SK-N-SH (cell line): ENCODE results near the gene C11orf68. TPM values are rescaled to one million over a fixed set of nuclear protein-coding genes. Genes with fewer than 3 reads are reported as not detected.

Source experiments
- CTCF ChIA-PET: fragments of 300-600, 350-600 bp; formaldehyde crosslinking; extraction: SDS; loops from one replicate; lab custom pipeline; 2021; lab: Yijun Ruan, JAX
- POLR2A ChIA-PET: fragments of 350-600 bp; sonication (Branson Sonifier 250); formaldehyde crosslinking; extraction: SDS; loops from one replicate; lab custom pipeline; 2020; ENCODE audit warnings: antibody characterized with exemption, inconsistent platforms; lab: Yijun Ruan, JAX
- DNase-seq: peaks from one replicate; pipeline ENCODE4 v3.0.0; 2012
- H2AFZ ChIP-seq: fragments of 200-600 bp; sonication (generic); 2 replicates; pipeline ENCODE4 v1.8.1; 2016; ENCODE audit warnings: antibody characterized with exemption, mild to moderate bottlenecking, low read depth
- H3F3A ChIP-seq: fragments of 200-600 bp; sonication (generic); replicated peaks from 2 replicates; pipeline ENCODE3; 2016; ENCODE audit warnings: antibody characterized with exemption, mild to moderate bottlenecking; ENCODE audit not compliant: insufficient read depth
- H3K27ac ChIP-seq, 2 experiments: fragments of 200-500 bp in 1 of 2; fragments of 200-600 bp in 1 of 2; sonication (Bioruptor generic) in 1 of 2; sonication (generic), shearing (Covaris generic) in 1 of 2; 2 replicates each; pipeline versions ENCODE4 v1.5.1 to v1.6.1; 2014 to 2016; ENCODE audit warnings: low read depth in 2 of 2, inconsistent platforms in 1 of 2, low read length in 1 of 2, mild to moderate bottlenecking in 1 of 2, mixed read lengths in 1 of 2
- H3K27me3 ChIP-seq: fragments of 200-600 bp; sonication (generic), shearing (Covaris generic); 2 replicates; pipeline ENCODE4 v1.6.1; 2016; ENCODE audit warnings: mixed run types; ENCODE audit not compliant: insufficient read depth
- H3K36me3 ChIP-seq, 2 experiments: fragments of 200-500 bp in 1 of 2; fragments of 200-600 bp in 1 of 2; sonication (Bioruptor generic) in 1 of 2; sonication (generic) in 1 of 2; replicated peaks in 1 of 2; 2 replicates each; pipeline versions ENCODE3 to v1.5.1; 2014 to 2016; ENCODE audit warnings: low read length in 1 of 2, mild to moderate bottlenecking in 1 of 2; ENCODE audit not compliant: insufficient read depth in 2 of 2, control insufficient read depth in 1 of 2
- H3K4me1 ChIP-seq, 2 experiments: fragments of 200-500 bp in 1 of 2; fragments of 200-600 bp in 1 of 2; sonication (Bioruptor generic) in 1 of 2; sonication (generic), shearing (Covaris generic) in 1 of 2; 2 replicates each; pipeline versions ENCODE4 v1.5.1 to v1.6.1; 2014 to 2016; ENCODE audit warnings: low read depth in 1 of 2, low read length in 1 of 2, mixed run types in 1 of 2; ENCODE audit not compliant: insufficient read depth in 2 of 2, control insufficient read depth in 1 of 2
- H3K4me2 ChIP-seq: fragments of 200-600 bp; sonication (generic), shearing (Covaris generic); 2 replicates; pipeline ENCODE4 v1.6.1; 2017; ENCODE audit warnings: mixed run types
- H3K4me3 ChIP-seq, 2 experiments: fragments of 200-500 bp in 1 of 2; fragments of 200-600 bp in 1 of 2; sonication (Bioruptor generic) in 1 of 2; sonication (generic), shearing (Covaris generic) in 1 of 2; 2 replicates each; pipeline versions ENCODE4 v1.5.1 to v1.8.1; 2014 to 2016; ENCODE audit warnings: low read depth in 2 of 2, inconsistent platforms in 1 of 2, low read length in 1 of 2, mild to moderate bottlenecking in 1 of 2, mixed read lengths in 1 of 2, moderate library complexity in 1 of 2
- H3K79me2 ChIP-seq: fragments of 200-600 bp; sonication (generic); 2 replicates; pipeline ENCODE4 v1.8.1; 2017; ENCODE audit warnings: mild to moderate bottlenecking; ENCODE audit not compliant: insufficient read depth
- H3K9ac ChIP-seq: fragments of 200-600 bp; sonication (generic); 2 replicates; pipeline ENCODE4 v1.6.1; 2017; ENCODE audit warnings: mixed run types
- H3K9me2 ChIP-seq: fragments of 200-600 bp; sonication (generic); 2 replicates; pipeline ENCODE4 v1.6.1; 2017; ENCODE audit warnings: mixed run types
- H3K9me3 ChIP-seq: fragments of 200-600 bp; sonication (generic); 2 replicates; pipeline ENCODE4 v1.6.1; 2017; ENCODE audit warnings: mixed run types, mild to moderate bottlenecking, moderate library complexity
- H4K20me1 ChIP-seq: fragments of 200-600 bp; sonication (generic); 2 replicates; pipeline ENCODE4 v1.6.1; 2017; ENCODE audit warnings: mild to moderate bottlenecking, mixed run types; ENCODE audit not compliant: insufficient read depth
- CHD2 ChIP-seq: fragments of 150-350 bp; IDR thresholded peaks from 2 replicates; pipeline ENCODE4 v1.6.1; 2018; ENCODE audit warnings: low read length; ENCODE audit not compliant: partially characterized antibody
- ELF1 ChIP-seq: IDR thresholded peaks from 2 replicates; pipeline ENCODE4 v1.4.0; 2012
- EZH2phosphoT487 ChIP-seq: fragments of 200-600 bp; sonication (generic); IDR thresholded peaks from 2 replicates; pipeline ENCODE4 v1.6.1; 2017; ENCODE audit warnings: low read depth, mixed run types, mild to moderate bottlenecking, antibody characterized with exemption, moderate library complexity, borderline replicate concordance
- FOSL2 ChIP-seq: IDR thresholded peaks from 2 replicates; pipeline ENCODE4 v1.4.0; 2012; ENCODE audit warnings: low read depth, mild to moderate bottlenecking, moderate library complexity, borderline replicate concordance
- FOXJ3 ChIP-seq: sonication (generic); formaldehyde crosslinking; IDR thresholded peaks from 2 replicates; pipeline ENCODE4 v1.5.1; 2020; ENCODE audit warnings: mild to moderate bottlenecking, missing genetic modification reagents
- GABPA ChIP-seq: IDR thresholded peaks from 2 replicates; pipeline ENCODE4 v1.4.0; 2012; ENCODE audit warnings: low read depth, mild to moderate bottlenecking
- GATA2 ChIP-seq: sonication (generic); formaldehyde crosslinking; IDR thresholded peaks from 2 replicates; pipeline ENCODE4 v1.5.0; 2020; ENCODE audit warnings: mild to moderate bottlenecking, missing genetic modification reagents
- JUND ChIP-seq: IDR thresholded peaks from 2 replicates; pipeline ENCODE4 v1.4.0; 2012
- MEF2A ChIP-seq: IDR thresholded peaks from 2 replicates; pipeline ENCODE4 v1.4.0; 2012; ENCODE audit warnings: low read depth, borderline replicate concordance
- MXI1 ChIP-seq: IDR thresholded peaks from 2 replicates; pipeline ENCODE4 v1.6.1; 2012; ENCODE audit warnings: mild to moderate bottlenecking, low read depth, low read length, improper control_type of control experiment
- POLR2AphosphoS5 ChIP-seq: IDR thresholded peaks from 2 replicates; pipeline ENCODE4 v1.6.1; 2012; ENCODE audit warnings: low read depth, low read length
- RAD21 ChIP-seq: IDR thresholded peaks from 2 replicates; pipeline ENCODE4 v1.6.1; 2012; ENCODE audit warnings: mild to moderate bottlenecking, low read length
- RFX5 ChIP-seq: IDR thresholded peaks from 2 replicates; pipeline ENCODE4 v1.6.1; 2012; ENCODE audit warnings: mild to moderate bottlenecking, improper control_type of control experiment, low read length
- RXRA ChIP-seq: IDR thresholded peaks from 2 replicates; pipeline ENCODE4 v1.4.0; 2012; ENCODE audit warnings: low read depth, mild to moderate bottlenecking, borderline replicate concordance
- SIN3A ChIP-seq: IDR thresholded peaks from 2 replicates; pipeline ENCODE4 v1.6.1; 2012; ENCODE audit warnings: low read depth, mild to moderate bottlenecking, low read length, moderate library complexity, borderline replicate concordance
- TCF12 ChIP-seq: IDR thresholded peaks from 2 replicates; pipeline ENCODE4 v1.4.0; 2012
- TEAD4 ChIP-seq: IDR thresholded peaks from 2 replicates; pipeline ENCODE4 v1.4.0; 2012; ENCODE audit warnings: mild to moderate bottlenecking, borderline replicate concordance; ENCODE audit not compliant: insufficient read depth
- WGBS: methylation state at CpG from one replicate; pipeline ENCODE4 v1.1.6; 2017; ENCODE audit warnings: low lambda C conversion rate; 5-methylcytosine and 5-hydroxymethylcytosine counted together
- polyA plus RNA-seq, 3 experiments: library from polyadenylated mRNA; depleted of rRNA; stranded (reverse); fragments of >200 nt; gene quantifications; 2 replicates each; pipeline ENCODE4 v1.2.3, GENCODE V29; 2012
- TF ChIP-seq, protein P1 (sequence below): IDR thresholded peaks from 2 replicates; pipeline ENCODE4; 2012
- TF ChIP-seq, protein P2 (sequence below): fragments of 150-350 bp; IDR thresholded peaks from 2 replicates; pipeline ENCODE4 v1.6.1; 2016; ENCODE audit warnings: mild to moderate bottlenecking, low read depth, low read length
- TF ChIP-seq, protein P3 (sequence below): fragments of 150-350 bp; IDR thresholded peaks from 2 replicates; pipeline ENCODE4 v1.6.1; 2017; ENCODE audit warnings: antibody characterized with exemption, low read length, low read depth, borderline replicate concordance
- TF ChIP-seq, protein P4 (sequence below): IDR thresholded peaks from 2 replicates; pipeline ENCODE4 v1.6.1; 2012; ENCODE audit warnings: mild to moderate bottlenecking, low read depth, low read length, moderate library complexity

The C11orf68 gene
- polyA plus RNA-seq, 1 of the 3 experiments (the other 2 are of a cell fraction), result 65.3 TPM

DNA sequence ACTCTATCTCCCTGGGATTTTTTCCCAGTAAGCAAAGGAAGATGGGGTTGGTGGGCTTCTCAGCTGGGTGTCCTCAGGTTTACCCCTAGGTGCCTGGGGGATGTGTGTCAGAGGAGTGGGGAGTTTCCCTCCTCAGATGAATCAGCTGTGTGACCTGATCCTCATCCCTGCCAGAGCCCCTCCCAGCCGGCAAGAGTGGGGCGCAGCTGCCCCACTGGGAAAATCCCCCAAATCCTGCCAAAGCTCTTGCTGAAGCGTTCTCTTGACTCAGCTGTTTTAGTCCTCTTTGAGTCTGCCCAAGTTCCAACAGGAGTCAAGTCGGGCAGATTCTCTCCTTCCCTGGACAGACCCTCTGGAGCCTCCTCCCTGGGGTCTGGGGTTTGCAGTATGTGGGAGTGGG lies 6.0 kb downstream of the C11orf68 start (continued):
- TF ChIP-seq RAD21 (no peak), RFX5 (no peak), CHD2 (no peak), POLR2AphosphoS5 (no peak), FOSL2 (no peak), TCF12 (no peak), FOXJ3 (CRISPR knock-in tag) (no peak), ELF1 (no peak), SIN3A (no peak), GABPA (no peak)
- TF ChIP-seq, protein P1, sequence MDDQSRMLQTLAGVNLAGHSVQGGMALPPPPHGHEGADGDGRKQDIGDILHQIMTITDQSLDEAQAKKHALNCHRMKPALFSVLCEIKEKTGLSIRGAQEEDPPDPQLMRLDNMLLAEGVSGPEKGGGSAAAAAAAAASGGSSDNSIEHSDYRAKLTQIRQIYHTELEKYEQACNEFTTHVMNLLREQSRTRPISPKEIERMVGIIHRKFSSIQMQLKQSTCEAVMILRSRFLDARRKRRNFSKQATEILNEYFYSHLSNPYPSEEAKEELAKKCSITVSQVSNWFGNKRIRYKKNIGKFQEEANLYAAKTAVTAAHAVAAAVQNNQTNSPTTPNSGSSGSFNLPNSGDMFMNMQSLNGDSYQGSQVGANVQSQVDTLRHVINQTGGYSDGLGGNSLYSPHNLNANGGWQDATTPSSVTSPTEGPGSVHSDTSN, result no peak

DNA sequence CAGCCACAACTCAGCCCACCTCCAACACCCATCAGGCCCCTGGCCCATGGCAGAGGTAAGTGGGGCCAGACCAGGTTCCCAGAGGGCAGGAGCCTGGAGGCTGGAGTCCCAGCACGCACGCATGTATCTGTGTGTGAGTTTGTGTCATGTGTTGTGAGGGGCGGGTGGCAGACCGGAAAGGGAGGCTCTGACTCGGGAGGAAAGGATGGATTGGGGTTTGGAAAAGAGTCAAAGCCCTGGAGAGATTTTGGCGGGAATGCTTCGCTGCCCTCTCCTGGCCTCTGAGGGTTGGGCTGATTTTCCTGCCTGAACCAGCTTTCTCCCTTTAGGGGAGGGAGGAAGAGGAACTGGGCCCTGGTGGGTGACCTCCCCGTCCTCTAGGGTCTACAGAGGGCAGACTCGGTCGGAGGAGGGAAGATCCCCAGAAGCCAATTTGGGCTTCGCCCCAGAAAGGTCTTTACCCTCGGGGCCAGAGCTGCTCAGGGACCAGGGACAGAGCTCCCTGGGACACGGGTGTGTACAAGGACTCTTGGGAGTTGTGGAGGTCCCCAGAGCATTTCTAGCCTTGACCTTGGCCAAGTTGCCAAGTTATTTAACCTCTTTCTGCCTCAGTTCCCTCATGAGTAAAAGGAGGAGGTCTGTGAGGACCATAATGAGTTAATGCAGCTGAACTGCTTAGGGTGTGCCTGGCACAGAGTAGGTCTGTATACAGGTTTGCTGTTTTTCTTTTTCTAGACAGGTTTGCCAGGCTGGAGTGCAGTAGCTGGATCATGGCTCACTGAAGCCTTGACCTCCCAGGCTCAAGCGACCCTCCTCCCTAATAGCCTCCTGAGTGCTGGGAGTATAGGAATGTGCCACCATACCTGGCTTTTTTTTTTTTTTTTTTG lies 6.9 kb downstream of the C11orf68 start:
- H3K4me2 ChIP-seq, result peak overlapping the region; percentile 49
- no peaks in the 10 kb centered on the region for H4K20me1 ChIP-seq
- ChIA-PET POLR2A (interaction anchor here (0.8 to 1.7 kb wide), 2 partner anchors 18 to 21 kb away, joined by 3 to 4 read pairs; partner anchors contain the start of gene CCDC85B), CTCF (interaction anchor here (0.9 to 5.6 kb wide), 13 partner anchors 10 to 310 kb away, joined by 3 to 71 read pairs (median 4); partner anchors contain the start of genes CCDC85B, FIBP and FOSL1)
- H3K4me1 ChIP-seq, result peaks cover 12 to 47% of the 10 kb centered on the region in 2 experiments; a peak in 3 of 4 replicates
- H2AFZ ChIP-seq, result no peak overlapping the region
- H3K4me3 ChIP-seq, result no peak overlapping the region
- H3K36me3 ChIP-seq, result no peaks in the 10 kb centered on the region
- peaks cover 25% of the 10 kb centered on the region for H3F3A ChIP-seq
- H3K79me2 ChIP-seq, result peaks cover 38% of the 10 kb centered on the region
- no peaks in the 10 kb centered on the region for H3K27me3 ChIP-seq
- H3K27ac ChIP-seq, result peak overlapping the region in 1 of 2 experiments; percentile 97; a peak in 2 of 4 replicates
- peak; percentile 84 for DNase-seq
- WGBS, result 10% methylated on average over 11 of the region's 14 CpGs
- no peaks in the 10 kb centered on the region for H3K9me2 ChIP-seq
- H3K9me3 ChIP-seq, result no peaks in the 10 kb centered on the region
- H3K9ac ChIP-seq, result peak overlapping the region; percentile 47
- TF ChIP-seq EZH2phosphoT487 (no peak), TCF12 (peak; percentile 45; the same call in 1 of the 2 replicates), RXRA (0 out of 2 replicates have a peak, but pooled peaks have one; percentile 7), JUND (no peak), MXI1 (no peak), GATA2 (CRISPR knock-in tag) (no peak), SIN3A (0 out of 2 replicates have a peak, but pooled peaks have one; percentile 44), ELF1 (no peak), FOXJ3 (CRISPR knock-in tag) (no peak), TEAD4 (no peak), MEF2A (no peak), GABPA (peak; percentile 50), RAD21 (peak; percentile 69)
- TF ChIP-seq, protein P2, sequence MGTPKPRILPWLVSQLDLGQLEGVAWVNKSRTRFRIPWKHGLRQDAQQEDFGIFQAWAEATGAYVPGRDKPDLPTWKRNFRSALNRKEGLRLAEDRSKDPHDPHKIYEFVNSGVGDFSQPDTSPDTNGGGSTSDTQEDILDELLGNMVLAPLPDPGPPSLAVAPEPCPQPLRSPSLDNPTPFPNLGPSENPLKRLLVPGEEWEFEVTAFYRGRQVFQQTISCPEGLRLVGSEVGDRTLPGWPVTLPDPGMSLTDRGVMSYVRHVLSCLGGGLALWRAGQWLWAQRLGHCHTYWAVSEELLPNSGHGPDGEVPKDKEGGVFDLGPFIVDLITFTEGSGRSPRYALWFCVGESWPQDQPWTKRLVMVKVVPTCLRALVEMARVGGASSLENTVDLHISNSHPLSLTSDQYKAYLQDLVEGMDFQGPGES, result no peak
- TF ChIP-seq, protein P3, sequence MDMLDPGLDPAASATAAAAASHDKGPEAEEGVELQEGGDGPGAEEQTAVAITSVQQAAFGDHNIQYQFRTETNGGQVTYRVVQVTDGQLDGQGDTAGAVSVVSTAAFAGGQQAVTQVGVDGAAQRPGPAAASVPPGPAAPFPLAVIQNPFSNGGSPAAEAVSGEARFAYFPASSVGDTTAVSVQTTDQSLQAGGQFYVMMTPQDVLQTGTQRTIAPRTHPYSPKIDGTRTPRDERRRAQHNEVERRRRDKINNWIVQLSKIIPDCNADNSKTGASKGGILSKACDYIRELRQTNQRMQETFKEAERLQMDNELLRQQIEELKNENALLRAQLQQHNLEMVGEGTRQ, result no peak
- TF ChIP-seq, protein P1, result 0 out of 2 replicates have a peak, but pooled peaks have one; percentile 5
- TF ChIP-seq, protein P4, sequence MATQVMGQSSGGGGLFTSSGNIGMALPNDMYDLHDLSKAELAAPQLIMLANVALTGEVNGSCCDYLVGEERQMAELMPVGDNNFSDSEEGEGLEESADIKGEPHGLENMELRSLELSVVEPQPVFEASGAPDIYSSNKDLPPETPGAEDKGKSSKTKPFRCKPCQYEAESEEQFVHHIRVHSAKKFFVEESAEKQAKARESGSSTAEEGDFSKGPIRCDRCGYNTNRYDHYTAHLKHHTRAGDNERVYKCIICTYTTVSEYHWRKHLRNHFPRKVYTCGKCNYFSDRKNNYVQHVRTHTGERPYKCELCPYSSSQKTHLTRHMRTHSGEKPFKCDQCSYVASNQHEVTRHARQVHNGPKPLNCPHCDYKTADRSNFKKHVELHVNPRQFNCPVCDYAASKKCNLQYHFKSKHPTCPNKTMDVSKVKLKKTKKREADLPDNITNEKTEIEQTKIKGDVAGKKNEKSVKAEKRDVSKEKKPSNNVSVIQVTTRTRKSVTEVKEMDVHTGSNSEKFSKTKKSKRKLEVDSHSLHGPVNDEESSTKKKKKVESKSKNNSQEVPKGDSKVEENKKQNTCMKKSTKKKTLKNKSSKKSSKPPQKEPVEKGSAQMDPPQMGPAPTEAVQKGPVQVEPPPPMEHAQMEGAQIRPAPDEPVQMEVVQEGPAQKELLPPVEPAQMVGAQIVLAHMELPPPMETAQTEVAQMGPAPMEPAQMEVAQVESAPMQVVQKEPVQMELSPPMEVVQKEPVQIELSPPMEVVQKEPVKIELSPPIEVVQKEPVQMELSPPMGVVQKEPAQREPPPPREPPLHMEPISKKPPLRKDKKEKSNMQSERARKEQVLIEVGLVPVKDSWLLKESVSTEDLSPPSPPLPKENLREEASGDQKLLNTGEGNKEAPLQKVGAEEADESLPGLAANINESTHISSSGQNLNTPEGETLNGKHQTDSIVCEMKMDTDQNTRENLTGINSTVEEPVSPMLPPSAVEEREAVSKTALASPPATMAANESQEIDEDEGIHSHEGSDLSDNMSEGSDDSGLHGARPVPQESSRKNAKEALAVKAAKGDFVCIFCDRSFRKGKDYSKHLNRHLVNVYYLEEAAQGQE, result peak; percentile 64; the same call in 1 of the 2 replicates
